SK-N-SH treated with all-trans-retinoic acid at 6 μM for 48 hours (cell line): ENCODE measurements around the gene RAET1E.

Source experiments
- ATAC-seq: fragments of 200-7000 bp; cut with Tn5 transposase; 3 replicates; pipeline ENCODE4 v1.9.1; 2020; ENCODE audit warnings: mild to moderate bottlenecking, moderate library complexity
- ARNTL ChIP-seq: fragments of 450-650 bp; formaldehyde crosslinking; IDR thresholded peaks from 2 replicates; pipeline ENCODE4 v1.5.0; 2020; ENCODE audit warnings: low read depth, mild to moderate bottlenecking, moderate library complexity, borderline replicate concordance
- BACH2 ChIP-seq: fragments of 250-450 bp; sonication (Bioruptor Pico); IDR thresholded peaks from 2 replicates; pipeline ENCODE4 v1.9.0; 2021; ENCODE audit warnings: mild to moderate bottlenecking, borderline replicate concordance
- CREB5 ChIP-seq: fragments of 250-450 bp; sonication (Bioruptor Pico); IDR thresholded peaks from 2 replicates; pipeline ENCODE4 v1.5.1; 2020; ENCODE audit warnings: low read depth, mild to moderate bottlenecking, moderate library complexity
- CSDC2 ChIP-seq: fragments of 250-450 bp; sonication (Bioruptor Pico); IDR thresholded peaks from 2 replicates; pipeline ENCODE4 v1.5.0; 2020; ENCODE audit warnings: mild to moderate bottlenecking, moderate library complexity
- GLIS3 ChIP-seq: fragments of 250-450 bp; sonication (Bioruptor Pico); IDR thresholded peaks from 2 replicates; pipeline ENCODE4 v1.5.0; 2020; ENCODE audit warnings: mild to moderate bottlenecking, moderate library complexity
- ISL1 ChIP-seq: fragments of 250-450 bp; sonication (Bioruptor Pico); IDR thresholded peaks from 2 replicates; pipeline ENCODE4 v2.1.2; 2022; ENCODE audit warnings: mild to moderate bottlenecking, moderate library complexity
- OSR1 ChIP-seq: fragments of 250-450 bp; sonication (Bioruptor Pico); IDR thresholded peaks from 2 replicates; pipeline ENCODE4 v1.8.0; 2022; ENCODE audit warnings: moderate library complexity, mild to moderate bottlenecking, inconsistent platforms
- PATZ1 ChIP-seq: fragments of 250-450 bp; sonication (Bioruptor Pico); IDR thresholded peaks from 2 replicates; pipeline ENCODE4 v1.8.0; 2020; ENCODE audit warnings: mild to moderate bottlenecking, moderate library complexity, borderline replicate concordance
- PPARA ChIP-seq: fragments of 250-450 bp; sonication (Bioruptor Pico); IDR thresholded peaks from 2 replicates; pipeline ENCODE4 v1.5.0; 2020; ENCODE audit warnings: mild to moderate bottlenecking, borderline replicate concordance
- RARB ChIP-seq: fragments of 250-450 bp; sonication (Bioruptor Pico); IDR thresholded peaks from 2 replicates; pipeline ENCODE4 v1.8.0; 2021; ENCODE audit warnings: mild to moderate bottlenecking, moderate library complexity
- SNAI2 ChIP-seq: fragments of 250-450 bp; sonication (Bioruptor Pico); IDR thresholded peaks from 2 replicates; pipeline ENCODE4 v1.5.0; 2020; ENCODE audit warnings: mild to moderate bottlenecking, moderate library complexity
- TCF4 ChIP-seq: fragments of 250-450 bp; sonication (Bioruptor Pico); IDR thresholded peaks from 2 replicates; pipeline ENCODE4 v1.8.0; 2021; ENCODE audit warnings: mild to moderate bottlenecking, moderate library complexity, borderline replicate concordance
- TOX ChIP-seq: fragments of 250-450 bp; sonication (Bioruptor Pico); IDR thresholded peaks from 2 replicates; pipeline ENCODE4 v1.8.0; 2021; ENCODE audit warnings: mild to moderate bottlenecking, moderate library complexity, borderline replicate concordance
- ZFP3 ChIP-seq: fragments of 250-450 bp; sonication (Bioruptor Pico); IDR thresholded peaks from 2 replicates; pipeline ENCODE4 v1.5.0; 2020; ENCODE audit warnings: mild to moderate bottlenecking, moderate library complexity
- ZFP30 ChIP-seq: fragments of 450-650 bp; formaldehyde crosslinking; IDR thresholded peaks from 2 replicates; pipeline ENCODE4 v1.5.0; 2022; ENCODE audit warnings: mild to moderate bottlenecking, moderate library complexity
- ZNF565 ChIP-seq: fragments of 450-650 bp; formaldehyde crosslinking; conservative IDR thresholded peaks from 2 replicates; pipeline ENCODE4 v1.5.0; 2020; ENCODE audit warnings: low read depth, mild to moderate bottlenecking, moderate library complexity
- TF ChIP-seq, protein P1 (sequence below): fragments of 250-450 bp; sonication (Bioruptor Pico); IDR thresholded peaks from 2 replicates; pipeline ENCODE4 v1.5.1; 2021; ENCODE audit warnings: mild to moderate bottlenecking, moderate library complexity
- TF ChIP-seq, protein P2 (sequence below): fragments of 250-450 bp; sonication (Bioruptor Pico); IDR thresholded peaks from 2 replicates; pipeline ENCODE4 v1.5.0; 2020; ENCODE audit warnings: mild to moderate bottlenecking, moderate library complexity
- TF ChIP-seq, protein P3 (sequence below): fragments of 250-450 bp; sonication (Bioruptor Pico); IDR thresholded peaks from 2 replicates; pipeline ENCODE4 v1.8.0; 2021; ENCODE audit warnings: low read depth, mild to moderate bottlenecking, moderate library complexity, borderline replicate concordance

Gene RAET1E

DNA sequence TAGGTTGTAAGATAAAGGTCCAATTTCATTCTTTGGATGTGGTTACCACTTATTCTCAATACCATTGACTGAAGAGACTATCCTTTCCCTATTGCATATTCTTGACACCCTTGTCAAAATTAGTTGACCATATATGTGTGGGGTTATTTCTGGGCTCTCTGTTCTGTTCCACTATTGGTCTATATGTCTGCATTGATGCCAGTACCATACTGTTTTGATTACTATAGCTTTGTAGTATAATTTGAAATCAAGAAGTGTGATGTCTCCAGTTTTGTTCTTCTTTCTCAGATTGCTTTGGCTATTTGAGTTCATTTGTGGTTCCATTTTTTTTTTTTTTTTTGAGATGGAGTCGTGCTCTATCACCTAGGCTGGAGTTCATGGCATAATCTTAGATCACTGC lies 25.7 kb downstream of the RAET1E start:
- TF ChIP-seq ARNTL: no peak
- no peak for TF ChIP-seq BACH2 (CRISPR knock-in tag)
- no peak for TF ChIP-seq SNAI2 (CRISPR knock-in tag)
- TF ChIP-seq GLIS3: no peak
- TF ChIP-seq, protein P1, sequence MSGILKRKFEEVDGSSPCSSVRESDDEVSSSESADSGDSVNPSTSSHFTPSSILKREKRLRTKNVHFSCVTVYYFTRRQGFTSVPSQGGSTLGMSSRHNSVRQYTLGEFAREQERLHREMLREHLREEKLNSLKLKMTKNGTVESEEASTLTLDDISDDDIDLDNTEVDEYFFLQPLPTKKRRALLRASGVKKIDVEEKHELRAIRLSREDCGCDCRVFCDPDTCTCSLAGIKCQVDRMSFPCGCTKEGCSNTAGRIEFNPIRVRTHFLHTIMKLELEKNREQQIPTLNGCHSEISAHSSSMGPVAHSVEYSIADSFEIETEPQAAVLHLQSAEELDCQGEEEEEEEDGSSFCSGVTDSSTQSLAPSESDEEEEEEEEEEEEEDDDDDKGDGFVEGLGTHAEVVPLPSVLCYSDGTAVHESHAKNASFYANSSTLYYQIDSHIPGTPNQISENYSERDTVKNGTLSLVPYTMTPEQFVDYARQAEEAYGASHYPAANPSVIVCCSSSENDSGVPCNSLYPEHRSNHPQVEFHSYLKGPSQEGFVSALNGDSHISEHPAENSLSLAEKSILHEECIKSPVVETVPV (CRISPR knock-in tag): no peak
- TF ChIP-seq ZNF565 (CRISPR knock-in tag): no peak
- TF ChIP-seq, protein P2, sequence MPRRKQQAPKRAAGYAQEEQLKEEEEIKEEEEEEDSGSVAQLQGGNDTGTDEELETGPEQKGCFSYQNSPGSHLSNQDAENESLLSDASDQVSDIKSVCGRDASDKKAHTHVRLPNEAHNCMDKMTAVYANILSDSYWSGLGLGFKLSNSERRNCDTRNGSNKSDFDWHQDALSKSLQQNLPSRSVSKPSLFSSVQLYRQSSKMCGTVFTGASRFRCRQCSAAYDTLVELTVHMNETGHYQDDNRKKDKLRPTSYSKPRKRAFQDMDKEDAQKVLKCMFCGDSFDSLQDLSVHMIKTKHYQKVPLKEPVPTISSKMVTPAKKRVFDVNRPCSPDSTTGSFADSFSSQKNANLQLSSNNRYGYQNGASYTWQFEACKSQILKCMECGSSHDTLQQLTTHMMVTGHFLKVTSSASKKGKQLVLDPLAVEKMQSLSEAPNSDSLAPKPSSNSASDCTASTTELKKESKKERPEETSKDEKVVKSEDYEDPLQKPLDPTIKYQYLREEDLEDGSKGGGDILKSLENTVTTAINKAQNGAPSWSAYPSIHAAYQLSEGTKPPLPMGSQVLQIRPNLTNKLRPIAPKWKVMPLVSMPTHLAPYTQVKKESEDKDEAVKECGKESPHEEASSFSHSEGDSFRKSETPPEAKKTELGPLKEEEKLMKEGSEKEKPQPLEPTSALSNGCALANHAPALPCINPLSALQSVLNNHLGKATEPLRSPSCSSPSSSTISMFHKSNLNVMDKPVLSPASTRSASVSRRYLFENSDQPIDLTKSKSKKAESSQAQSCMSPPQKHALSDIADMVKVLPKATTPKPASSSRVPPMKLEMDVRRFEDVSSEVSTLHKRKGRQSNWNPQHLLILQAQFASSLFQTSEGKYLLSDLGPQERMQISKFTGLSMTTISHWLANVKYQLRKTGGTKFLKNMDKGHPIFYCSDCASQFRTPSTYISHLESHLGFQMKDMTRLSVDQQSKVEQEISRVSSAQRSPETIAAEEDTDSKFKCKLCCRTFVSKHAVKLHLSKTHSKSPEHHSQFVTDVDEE (CRISPR knock-in tag): no peak
- no peak for TF ChIP-seq TCF4 (CRISPR knock-in tag)
- TF ChIP-seq, protein P3, sequence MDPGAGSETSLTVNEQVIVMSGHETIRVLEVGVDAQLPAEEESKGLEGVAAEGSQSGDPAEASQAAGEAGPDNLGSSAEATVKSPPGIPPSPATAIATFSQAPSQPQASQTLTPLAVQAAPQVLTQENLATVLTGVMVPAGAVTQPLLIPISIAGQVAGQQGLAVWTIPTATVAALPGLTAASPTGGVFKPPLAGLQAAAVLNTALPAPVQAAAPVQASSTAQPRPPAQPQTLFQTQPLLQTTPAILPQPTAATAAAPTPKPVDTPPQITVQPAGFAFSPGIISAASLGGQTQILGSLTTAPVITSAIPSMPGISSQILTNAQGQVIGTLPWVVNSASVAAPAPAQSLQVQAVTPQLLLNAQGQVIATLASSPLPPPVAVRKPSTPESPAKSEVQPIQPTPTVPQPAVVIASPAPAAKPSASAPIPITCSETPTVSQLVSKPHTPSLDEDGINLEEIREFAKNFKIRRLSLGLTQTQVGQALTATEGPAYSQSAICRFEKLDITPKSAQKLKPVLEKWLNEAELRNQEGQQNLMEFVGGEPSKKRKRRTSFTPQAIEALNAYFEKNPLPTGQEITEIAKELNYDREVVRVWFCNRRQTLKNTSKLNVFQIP (CRISPR knock-in tag): no peak
- TF ChIP-seq CSDC2: no peak
- TF ChIP-seq PATZ1 (CRISPR knock-in tag): no peak
- TF ChIP-seq ZFP30: no peak
- TF ChIP-seq TOX (CRISPR knock-in tag): no peak
- no peak for TF ChIP-seq PPARA
- TF ChIP-seq ZFP3 (CRISPR knock-in tag): no peak
- TF ChIP-seq RARB (CRISPR knock-in tag): no peak
- TF ChIP-seq OSR1: no peak
- no peak for TF ChIP-seq CREB5 (CRISPR knock-in tag)
- no peak for TF ChIP-seq ISL1 (CRISPR knock-in tag)
- TF ChIP-seq, all 23 proteins: peak for 0

DNA sequence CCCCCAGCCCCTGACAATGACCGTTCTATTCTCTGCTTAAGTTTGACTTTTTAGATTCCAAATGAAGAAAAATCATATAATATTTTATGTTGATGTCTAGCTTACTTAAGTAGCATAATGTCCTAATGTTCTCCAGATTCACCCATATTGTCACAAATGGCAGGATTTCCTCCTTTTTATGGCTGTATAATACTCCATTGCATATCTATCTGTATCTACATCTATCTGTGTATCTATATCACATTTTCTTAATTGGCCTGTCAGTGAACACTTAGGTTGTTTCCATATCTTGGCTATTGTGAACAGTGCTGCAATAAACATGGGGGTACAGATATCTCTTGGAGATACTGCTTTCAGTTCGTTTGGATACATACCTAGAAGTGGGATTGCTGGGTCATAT lies 26.7 kb downstream of the RAET1E start:
- ATAC-seq: no peak
- TF ChIP-seq CSDC2 (no peak), ZNF565 (CRISPR knock-in tag) (no peak)

More for the DNA sequence above, 25.7 kb downstream of the RAET1E start:
- ATAC-seq: no peak

DNA sequence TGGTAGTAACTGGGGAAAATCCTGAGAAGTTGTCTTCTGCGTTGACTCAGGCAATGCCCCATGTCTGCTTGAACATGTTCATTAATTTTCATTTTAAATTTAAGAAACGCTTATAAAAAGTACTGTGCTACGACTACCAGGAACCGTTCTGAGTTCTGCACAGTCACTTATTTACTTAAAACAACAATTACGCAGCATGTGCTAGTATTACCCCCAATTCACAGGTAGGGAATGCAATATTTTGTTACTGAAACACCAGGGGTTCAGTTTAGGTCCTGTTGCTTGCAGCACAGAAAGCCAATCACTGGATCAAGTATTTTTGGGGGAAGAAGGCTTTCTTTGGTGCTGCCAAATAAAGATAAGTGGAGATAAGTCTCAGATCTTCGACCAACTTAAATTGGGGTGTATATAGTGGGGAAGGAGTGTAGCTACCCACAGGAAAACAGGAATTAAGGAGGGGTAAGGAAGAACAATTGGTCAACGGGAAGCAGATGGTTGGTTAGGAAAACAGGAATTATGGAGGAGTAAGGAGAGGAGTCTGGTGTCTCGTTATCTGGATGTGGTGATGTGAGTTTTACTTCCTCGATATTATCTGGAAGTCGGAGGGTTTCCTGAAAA lies 28.5 kb downstream of the RAET1E start:
- no peak for ATAC-seq
- TF ChIP-seq ZNF565 (CRISPR knock-in tag) (no peak), SNAI2 (CRISPR knock-in tag) (no peak)
